NCI-H1105 (cell line): ENCODE data around the gene CAMK4.

Experiments used
- DNase-seq: peaks from one replicate; lab custom pipeline; 2025; lab: John Stamatoyannopoulos, UW

The CAMK4 gene

DNA sequence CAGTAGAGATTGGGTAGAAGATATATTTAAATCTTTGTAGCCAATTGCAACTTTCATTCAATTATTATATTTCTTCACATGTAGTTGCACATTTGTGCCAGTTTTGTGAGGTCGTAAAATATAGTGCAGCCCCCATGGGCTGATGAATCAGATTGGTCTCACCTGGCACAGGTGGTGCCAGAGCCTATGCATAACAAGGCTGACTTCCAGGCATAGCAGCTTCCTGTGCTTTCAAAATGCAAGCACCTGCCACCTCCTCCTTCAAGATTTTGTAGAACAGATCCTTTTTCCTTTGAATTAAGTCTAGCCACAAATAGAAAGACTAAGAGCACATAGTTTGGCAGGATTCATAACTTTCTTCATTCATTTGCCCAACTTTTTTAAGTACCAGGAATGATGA, 201.0 kb downstream of the CAMK4 start:
- DNase-seq, result no peak

DNA sequence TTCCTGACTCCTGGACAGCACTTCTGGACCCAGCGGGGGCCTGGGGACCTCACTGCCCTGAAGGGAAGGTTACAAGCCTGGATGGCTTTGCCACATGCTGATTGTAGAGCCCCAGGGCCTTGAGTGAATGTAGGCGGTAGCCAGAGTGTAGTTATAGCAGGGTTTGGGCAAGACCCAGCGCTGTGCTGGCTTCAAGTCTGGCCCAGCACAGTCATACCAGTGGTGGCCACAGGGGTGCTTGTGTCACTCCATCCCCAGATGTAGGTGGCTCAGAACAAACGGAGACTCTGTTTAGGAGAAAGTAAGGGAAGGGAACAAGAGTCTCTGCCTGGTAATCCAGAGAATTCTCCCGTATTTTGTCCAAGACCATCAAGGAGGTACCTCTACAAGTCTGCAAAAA, 203.6 kb downstream of the CAMK4 start:
- no peak for DNase-seq

DNA sequence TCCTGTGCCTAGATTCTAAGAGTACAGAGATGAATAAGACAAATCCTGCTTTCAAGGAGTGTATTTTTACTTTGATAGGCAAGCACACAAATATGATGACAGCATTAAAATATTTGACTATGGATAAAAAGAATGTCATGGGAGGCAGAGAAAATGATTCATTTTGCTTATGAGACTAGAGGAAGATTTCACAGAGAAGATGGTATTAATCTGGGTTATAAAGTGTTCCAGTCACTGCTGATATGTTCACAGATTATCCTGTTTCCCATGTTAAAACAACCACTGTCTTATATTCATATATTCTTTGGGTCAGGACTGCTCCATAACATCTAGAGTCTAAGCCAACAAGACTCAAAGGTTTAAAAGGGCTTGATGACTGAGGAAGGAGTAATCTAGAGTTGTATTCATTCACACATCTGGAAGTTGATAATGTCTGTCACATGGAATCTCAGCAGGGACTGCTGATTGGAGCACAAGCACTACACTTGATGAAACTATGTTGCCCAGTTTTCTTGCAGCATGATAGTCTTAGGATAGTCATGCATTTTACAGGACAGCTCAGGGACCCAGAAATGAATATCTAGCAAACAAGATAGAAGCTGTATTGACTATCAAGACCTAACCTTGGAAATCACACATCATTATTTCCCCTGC, 208.8 kb downstream of the CAMK4 start:
- DNase-seq, result no peak

DNA sequence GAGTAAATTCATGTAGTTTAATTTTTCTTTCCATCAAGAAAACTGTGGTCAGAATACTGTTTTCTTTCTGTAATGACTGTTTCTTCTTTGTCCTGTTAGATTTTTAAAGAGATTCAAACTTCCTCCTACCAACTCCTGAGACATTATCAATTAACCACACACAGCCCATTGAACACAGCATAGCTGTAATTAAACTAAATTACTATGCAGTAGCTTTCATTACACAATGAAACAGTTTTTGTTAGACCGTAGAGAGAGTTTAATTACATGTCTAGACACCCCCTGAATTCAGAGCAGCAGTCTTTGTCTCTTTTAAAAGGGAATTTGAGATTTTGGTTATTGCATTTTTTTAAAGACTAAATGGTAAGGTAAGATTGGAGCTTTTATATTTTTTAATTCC, 210.6 kb downstream of the CAMK4 start:
- peak; percentile 7 for DNase-seq

DNA sequence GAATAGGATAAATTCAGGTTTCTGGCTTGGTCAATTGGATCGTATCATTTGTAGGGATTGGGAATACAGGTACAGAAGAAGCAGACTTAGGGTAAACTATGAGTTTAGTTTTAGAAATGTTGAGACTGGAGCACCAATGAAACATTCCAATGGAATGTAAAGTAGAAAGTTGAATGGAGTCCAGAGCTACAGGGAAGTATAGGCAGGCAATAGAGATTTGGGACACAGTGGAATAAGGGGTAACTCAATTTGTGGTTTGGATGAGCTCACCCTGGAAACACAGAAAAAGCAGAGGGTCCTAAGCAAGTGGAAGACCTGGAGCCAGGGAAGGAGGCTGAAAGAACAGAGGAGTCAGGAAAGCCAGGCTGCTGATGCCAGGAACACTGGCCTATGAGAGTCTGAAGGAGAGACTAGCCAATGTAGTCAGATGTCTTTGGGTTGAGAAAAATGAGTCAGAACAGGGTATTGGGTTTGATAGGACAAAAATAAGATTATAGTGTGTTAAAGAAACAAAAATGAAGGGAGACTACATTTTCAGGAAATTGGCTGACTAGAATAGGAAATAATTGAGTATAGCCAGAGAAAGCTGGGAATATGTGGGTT, 215.4 kb downstream of the CAMK4 start:
- DNase-seq, result no peak

DNA sequence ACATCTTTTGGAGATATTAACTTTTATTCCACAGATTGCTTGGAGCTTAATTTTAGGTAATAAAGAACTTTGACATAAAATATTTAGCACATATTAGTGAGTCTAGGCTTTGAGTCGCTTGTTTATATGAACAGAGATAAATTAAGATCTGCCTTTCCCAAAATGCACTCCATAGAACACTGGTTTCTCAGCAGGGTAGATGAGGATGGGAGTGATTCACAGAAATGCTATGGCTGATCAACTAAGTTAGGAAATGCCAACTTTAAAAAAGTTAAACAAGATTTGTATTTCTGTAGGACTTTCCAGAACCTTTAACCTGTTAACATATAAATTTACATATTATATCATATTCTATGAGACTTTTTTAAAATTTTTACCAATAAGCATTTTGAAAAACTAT, 222.9 kb downstream of the CAMK4 start:
- DNase-seq, result no peak

DNA sequence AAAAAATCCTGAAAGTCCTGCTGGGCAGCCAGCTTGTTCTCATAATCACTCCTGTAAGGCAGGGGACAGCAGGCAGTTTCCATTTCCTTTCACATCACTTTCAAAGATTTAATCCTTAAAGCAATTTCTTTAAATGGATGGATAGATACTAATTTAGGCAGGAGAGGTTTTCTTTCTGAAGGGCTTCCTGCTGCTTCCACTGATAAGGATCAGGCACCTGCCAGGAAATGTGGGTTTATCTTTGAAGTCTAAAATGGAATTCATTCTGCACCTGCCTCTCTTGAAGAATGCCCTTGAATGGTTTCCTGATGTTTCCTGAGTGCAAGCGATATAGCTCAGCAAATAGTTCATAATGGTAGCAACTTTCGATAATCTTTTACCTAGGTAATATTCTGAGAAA, 223.6 kb downstream of the CAMK4 start:
- peak; percentile 21 for DNase-seq

DNA sequence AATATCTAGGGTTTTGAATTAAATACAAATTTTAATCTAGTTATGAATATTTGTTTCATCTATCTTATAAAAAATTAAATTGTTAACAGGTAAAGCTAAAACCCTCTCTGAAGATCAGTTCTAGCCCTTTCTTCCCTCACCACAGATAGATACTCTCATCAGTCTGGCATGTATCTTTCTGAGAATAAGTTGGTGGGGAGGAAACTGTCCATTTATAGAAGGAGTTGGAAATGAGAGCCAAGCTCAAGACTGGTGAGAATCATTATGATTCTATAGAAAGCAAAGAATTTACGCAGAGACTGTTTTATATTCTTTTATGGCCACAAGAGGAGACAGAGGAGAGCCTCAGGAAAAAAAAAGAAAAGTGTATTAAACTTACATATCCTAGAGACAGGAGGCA, 229.1 kb downstream of the CAMK4 start:
- no peak for DNase-seq

DNA sequence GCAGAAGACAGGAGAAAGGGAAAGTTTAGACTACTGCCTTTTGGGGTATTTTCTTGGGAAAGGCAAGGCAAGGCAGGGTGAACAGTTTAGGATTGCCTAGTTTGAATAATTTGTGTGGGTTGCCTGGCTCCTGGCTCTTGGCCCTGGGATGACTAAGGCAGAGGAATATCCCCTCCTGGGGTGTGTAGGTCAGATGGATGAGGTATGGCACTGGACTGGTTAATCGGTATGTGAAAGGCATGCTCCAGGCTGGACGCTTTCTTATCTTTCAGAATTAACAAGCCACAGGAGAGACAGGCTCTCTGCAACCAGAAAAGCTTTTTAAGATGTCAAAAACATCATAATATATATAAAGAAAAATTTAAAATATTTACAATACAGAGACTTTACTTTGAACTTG, 229.6 kb downstream of the CAMK4 start:
- DNase-seq, result peak; percentile 4

DNA sequence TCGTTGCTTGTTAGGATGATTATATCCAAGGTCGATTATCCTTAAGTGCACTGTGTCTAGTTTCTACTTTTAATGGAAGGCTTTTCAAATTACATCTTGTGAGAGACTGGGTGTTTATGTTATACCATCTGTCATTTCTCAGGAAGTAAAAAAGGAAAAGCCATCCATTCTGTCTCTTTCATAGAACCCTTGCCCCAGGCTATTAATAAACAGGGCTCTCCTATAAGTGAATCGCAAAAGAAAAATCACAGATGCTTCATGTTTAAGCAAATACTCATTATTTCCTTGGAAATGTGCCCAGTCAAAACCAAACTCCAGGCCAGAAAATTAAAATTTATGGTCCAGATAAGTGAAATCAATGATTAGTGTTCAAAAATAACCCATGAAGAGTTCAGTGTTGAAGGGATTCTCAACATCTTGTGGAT, 230.0 kb downstream of the CAMK4 start:
- DNase-seq, result peak; percentile 71

DNA sequence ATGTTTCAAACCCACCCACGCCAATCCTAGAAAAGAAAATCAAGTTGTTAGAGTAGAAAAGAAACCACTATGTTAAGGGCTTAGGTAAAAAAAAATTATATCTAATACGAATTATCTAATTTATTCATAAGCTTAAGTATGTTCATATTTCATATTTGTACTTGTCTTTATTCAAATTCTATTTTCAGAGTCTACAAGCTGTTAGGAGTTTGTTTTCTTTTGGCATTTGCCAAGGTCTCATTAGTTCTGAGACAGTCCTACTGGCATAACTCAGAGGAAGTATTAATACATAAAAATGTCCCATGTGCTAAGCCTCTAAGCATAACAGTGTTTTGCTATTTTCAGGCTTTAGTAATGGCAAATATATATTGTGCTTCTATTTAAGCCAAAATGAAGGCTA, 230.6 kb downstream of the CAMK4 start:
- DNase-seq, result no peak

DNA sequence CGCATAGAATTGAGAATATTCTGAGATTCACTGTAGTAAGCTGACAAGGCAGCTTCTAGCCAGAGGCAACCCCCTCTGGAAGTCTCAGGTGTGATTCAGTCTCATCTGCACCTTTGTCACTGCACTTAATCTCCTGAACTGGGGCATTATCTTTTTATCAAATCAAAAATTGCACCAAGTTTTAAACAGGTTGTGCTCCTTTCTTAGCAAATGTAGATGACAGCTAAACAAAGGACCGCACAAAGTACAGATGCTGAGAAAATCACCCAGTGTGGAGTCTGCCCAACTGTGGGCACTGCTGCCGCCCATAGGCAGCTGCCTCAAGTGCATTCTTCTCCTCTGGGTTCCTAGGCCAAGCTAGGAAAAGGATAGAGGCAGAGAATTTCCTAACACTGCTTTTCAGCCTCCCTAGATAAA, 237.1 kb downstream of the CAMK4 start:
- no peak for DNase-seq

DNA sequence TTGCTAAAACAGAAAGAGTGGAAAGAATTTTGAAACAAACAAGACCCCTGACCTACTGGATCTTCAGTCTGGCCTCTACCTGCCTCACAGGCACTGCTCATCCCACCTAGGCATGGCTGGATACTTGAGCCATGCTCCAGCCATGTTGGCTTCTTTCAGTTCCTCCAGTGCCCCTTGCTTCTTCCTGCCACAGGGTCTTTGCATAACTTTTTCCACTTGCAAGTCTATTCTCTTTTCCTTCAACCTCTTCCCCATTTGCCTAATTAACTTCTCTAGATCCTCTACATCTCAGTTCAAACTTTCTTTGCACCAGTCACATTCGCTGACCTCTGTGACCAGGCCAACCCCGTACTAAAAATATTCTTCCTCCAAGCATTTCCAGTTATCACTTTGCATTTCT, 237.8 kb downstream of the CAMK4 start:
- no peak for DNase-seq

DNA sequence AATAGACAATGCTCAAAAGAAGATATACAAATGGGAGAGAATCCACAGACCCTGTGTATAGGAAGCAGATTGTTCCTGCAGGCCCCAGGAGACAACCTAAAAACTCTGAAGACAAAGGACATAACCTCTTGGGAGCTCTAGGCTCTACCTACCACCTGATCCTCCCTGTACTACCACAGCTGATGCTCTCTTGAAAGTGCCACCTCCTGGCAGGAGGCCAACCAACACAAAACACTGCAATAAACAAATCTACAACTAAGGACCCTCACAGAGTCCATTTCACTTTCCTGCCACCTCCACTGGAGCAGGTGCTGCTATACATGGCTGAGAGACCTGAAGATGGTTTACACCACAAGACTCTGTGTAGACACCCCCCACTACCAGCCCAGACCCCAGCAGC, 239.1 kb downstream of the CAMK4 start:
- DNase-seq, result peak; percentile 42

DNA sequence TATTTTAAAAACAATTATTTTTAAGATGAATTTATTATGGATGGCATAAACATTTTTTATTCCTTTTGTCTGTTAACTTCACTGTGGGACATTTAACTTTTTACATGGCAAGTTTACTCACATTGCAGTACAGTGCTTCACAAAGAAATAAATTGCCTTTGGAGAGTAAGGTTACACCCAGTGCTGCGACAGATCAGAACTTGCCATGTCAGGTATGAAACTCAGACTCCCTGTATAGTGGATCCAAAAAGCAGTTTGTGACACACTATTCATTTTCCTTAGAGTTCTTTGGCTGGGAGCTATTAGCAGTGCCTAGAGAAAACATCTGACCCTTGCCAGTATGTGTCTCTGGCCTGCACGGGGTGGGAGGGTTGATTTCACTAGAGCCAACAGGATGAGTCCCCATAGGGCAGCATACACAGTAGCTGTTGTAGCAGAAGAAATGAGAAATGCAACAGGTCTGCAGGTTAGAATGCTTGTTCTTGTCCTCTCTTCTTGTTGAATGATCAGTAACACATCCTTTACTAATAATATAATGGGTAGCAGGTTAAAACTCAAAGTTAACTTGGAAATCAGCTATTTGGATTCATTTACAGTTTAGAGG, 245.2 kb downstream of the CAMK4 start:
- no peak for DNase-seq

DNA sequence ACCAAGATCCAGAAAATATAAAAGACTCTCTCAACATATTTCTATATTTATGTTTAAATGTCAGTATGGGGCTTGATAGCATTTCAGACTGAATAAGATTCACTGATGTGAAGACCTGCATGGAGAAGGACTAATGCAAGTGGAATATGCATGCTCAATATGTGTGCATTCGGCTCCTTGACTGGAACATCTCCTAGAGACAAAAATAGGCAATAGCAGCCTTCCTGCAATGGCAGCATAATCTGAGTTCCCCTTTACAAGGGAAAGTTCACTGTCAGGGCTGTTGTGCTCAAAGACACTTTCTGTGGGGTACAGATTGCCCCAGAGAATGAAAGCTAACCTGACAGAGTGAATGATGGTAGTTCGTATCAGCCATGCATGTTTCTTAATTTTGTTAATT, 245.7 kb downstream of the CAMK4 start:
- DNase-seq, result no peak

DNA sequence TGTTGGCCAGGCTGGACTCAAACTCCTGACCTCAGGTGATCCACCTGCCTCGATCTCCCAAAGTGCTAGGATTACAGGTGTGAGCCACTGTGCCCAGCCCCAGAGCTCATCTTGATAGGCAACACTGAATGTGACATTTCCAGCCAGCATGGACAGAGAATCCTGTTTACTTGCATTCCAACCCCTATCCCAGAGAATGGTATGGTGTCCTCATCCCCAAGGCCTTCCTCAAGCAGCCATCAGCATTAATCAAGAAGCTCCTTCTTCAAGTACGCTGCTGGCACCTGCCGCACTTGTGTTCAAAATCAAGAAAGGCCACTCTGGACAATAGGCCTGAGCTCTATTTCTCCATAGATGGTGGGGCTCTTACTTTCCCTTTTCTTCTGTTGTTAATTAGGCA, 247.9 kb downstream of the CAMK4 start:
- no peak for DNase-seq

DNA sequence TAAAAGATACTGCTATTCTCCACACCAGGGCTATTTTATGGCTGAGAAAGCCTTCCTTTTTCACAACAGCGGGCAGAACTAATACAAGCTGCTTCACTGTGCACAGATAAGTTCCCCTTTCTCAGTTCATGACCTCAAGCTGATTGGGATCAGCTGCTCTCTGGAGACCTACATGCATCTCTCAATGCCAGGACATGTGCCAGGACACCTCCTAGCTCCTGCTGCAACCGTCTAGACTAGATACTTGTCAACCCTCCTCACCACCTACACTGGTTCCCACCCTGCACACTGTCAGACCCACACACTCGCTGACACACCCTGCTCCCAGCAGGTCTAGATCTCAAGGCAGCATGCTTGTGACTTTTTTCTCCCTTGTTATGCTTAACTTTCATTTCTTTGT, 248.4 kb downstream of the CAMK4 start:
- DNase-seq, result no peak

DNA sequence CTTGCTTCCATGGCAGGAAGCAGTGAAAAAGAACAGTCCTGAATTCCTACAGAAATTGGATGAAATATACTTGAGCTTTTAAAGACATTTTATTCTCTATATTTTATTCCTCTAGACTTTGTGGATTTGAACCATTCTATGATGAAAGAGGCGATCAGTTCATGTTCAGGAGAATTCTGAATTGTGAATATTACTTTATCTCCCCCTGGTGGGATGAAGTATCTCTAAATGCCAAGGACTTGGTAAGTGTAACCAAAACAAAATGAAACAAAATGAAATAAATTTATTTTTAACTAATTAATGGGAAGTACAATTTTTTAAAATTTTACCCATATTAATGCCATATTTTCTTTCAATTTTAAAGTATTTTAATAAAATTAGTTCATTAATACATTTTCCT, 254.1 kb downstream of the CAMK4 start:
- no peak for DNase-seq

DNA sequence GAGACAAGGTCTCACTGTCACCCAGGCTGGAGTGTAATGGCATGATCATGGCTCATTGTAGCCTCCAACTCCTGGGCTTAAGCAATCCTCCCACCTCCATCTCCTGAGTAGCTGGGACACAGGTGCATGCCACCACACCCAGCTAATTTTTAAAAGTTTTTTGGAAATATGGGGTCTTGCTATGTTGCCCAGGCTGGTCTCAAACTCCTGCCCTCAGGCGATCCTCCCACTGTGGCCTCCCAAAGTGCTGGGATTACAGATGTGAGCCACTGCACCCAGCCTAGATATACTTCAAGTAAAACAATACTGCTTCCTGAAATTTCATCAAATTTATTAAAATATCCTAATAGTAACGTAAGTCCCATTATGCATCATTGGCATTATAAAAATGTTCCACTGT, 254.7 kb downstream of the CAMK4 start:
- no peak for DNase-seq

DNA sequence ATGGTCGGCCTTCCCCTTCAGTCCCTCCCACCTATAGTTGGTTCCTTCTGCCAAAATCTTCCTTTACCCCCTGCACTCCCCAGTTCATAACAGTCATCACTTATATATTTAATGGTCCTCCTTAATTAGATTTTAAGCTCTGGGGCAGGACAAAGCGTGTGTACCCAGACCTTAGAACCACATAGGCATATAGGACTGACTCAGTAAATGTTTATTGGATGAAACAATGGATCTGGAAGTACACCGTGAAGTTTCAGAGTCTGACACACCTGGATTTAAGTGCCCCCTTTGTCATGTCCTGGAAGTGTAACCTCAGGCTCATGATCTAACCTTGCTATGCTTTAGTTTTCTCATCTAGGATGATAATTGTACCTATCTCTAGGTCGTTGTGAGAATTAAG, 256.2 kb downstream of the CAMK4 start:
- DNase-seq, result no peak

DNA sequence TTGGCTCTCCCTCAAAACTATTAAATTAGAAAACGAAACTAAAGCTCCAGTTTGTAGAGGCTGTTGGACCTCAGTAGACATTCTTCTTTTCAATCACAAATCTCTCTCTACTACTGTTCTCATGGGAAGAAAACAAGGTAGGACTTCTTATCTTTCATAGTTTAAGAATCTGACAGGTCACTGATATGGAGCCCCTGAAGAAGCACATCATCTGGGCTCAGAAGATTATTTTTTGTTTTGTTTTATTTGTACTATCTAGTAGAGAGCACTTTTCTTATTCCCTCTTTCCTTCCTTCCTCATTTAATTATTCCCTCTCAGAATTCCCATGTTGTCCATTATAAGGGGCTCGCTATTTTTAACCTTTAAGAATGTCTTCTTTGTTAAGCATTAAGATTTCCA, 261.9 kb downstream of the CAMK4 start:
- no peak for DNase-seq

DNA sequence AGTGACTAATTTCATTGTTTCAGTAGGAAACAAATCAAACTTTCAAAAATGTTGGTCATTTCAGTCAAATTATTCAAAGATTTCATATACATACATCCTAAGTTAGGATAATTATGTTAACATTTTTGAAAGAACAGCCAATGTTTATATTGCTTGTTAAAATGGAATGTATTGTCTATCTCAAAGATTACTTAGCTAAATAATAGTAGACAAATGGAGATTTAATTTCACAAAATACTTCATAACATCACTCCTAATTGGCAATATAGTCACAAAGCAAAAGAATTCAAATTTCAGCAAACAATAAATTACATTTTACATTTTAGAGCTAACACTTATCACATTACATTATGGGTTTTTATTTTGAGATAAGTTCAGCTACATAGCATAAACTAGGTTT, 262.7 kb downstream of the CAMK4 start:
- DNase-seq, result no peak

DNA sequence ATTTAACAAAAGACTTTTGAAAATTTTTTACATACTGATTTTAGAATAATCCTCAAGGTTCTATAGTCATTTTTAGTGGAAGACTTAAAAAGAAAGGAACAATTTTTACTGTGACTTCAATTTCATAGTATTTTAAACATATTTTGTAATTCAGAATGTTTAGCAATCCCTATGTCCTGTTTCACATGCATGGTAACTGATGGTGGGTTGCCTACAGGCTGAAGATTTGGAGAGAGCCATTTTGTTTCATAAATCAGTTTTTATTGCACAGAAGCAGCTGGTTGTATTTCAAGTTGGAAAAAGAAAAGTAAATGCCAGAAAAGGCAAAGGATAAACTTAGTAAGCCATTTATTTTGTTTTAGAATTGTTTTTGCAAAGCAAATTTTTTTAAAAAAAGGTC, 264.2 kb downstream of the CAMK4 start:
- no peak for DNase-seq
